Spinal cord (tissue), 10 donors: ENCODE results near the gene SOX5. TPM values are rescaled to one million over a fixed set of nuclear protein-coding genes. Genes with fewer than 3 reads are reported as not detected.

Source experiments
- DNase-seq, 6 donors: peaks; one replicate each; pipeline versions ENCODE4 v3.0.0 to v3.0.0-alpha.2; 2013 to 2015; ENCODE audit warnings: low spot score in 6 of 6, low read depth in 4 of 6
- H3K27ac ChIP-seq: one replicate; pipeline ENCODE4 v1.5.1; 2013; ENCODE audit warnings: low read depth, low read length, control low read depth
- H3K27me3 ChIP-seq: one replicate; pipeline ENCODE4 v1.6.1; 2013; ENCODE audit warnings: low read length; ENCODE audit not compliant: control insufficient read depth, insufficient read depth
- H3K36me3 ChIP-seq: one replicate; pipeline ENCODE4 v1.6.1; 2013; ENCODE audit warnings: low read length; ENCODE audit not compliant: control insufficient read depth, insufficient read depth
- H3K4me1 ChIP-seq: one replicate; pipeline ENCODE4 v1.6.1; 2013; ENCODE audit warnings: low read length; ENCODE audit not compliant: control insufficient read depth, insufficient read depth
- H3K4me3 ChIP-seq: one replicate; pipeline ENCODE4 v1.5.1; 2013; ENCODE audit warnings: low read depth, low read length, control low read depth
- H3K9me3 ChIP-seq: one replicate; pipeline ENCODE4 v1.6.1; 2013; ENCODE audit warnings: low read length; ENCODE audit not compliant: control insufficient read depth, insufficient read depth
- whole genome bisulfite sequencing: methylation state at CpG from one replicate; pipeline ENCODE4 v1.1.5; 2013; ENCODE audit warnings: missing lambda C conversion rate; ENCODE audit not compliant: insufficient coverage; 5-methylcytosine and 5-hydroxymethylcytosine counted together
- polyA plus RNA-seq, 2 donors: library from polyadenylated mRNA; unstranded; fragments of 120-200 nt; gene quantifications; one replicate each; pipeline ENCODE4 v1.2.1, GENCODE V29; 2013; ENCODE audit not compliant: insufficient read length in 2 of 2
- total RNA-seq, 2 donors: library from RNA; depleted of rRNA in 1 of 2; stranded (reverse); fragments of 120-200 nt in 1 of 2; fragments of >200 nt in 1 of 2; gene quantifications; one replicate each; pipeline versions ENCODE4 v1.2.3 to v1.2.4, GENCODE V29; 2013 to 2014
- donor health status: healthy.

The SOX5 gene
- total and polyA plus RNA-seq, 4 donors, result 20.3 to 48.8 (median 41.8) TPM

- no peak overlapping the region for H3K27ac ChIP-seq
- H3K36me3 ChIP-seq, result no peaks in the 10 kb centered on the region
- no peak for DNase-seq
- H3K4me3 ChIP-seq, result no peak overlapping the region
- H3K4me1 ChIP-seq, result no peaks in the 10 kb centered on the region
- no peaks in the 10 kb centered on the region for H3K9me3 ChIP-seq
- no peaks in the 10 kb centered on the region for H3K27me3 ChIP-seq
These were observed 318.9 kb downstream of the SOX5 start for GRCh38 chr12:23630524-23630923.

- no peaks in the 10 kb centered on the region for H3K27me3 ChIP-seq
- no peak for DNase-seq
- H3K36me3 ChIP-seq, result no peaks in the 10 kb centered on the region
- peak overlapping the region; percentile 15 for H3K27ac ChIP-seq
- no peaks in the 10 kb centered on the region for H3K9me3 ChIP-seq
- WGBS, result 17% methylated on average over 1 of the region's 3 CpGs
- H3K4me3 ChIP-seq, result no peak overlapping the region
- no peaks in the 10 kb centered on the region for H3K4me1 ChIP-seq
These were observed 320.7 kb downstream of the SOX5 start for GRCh38 chr12:23628806-23629205.

- Histone ChIP-seq H3K9me3 (no peaks in the 10 kb centered on the region), H3K27ac (no peak overlapping the region), H3K27me3 (no peaks in the 10 kb centered on the region), H3K4me1 (no peaks in the 10 kb centered on the region), H3K36me3 (no peaks in the 10 kb centered on the region), H3K4me3 (no peak overlapping the region)
- no CpG with 5 or more reads among the region's 3 CpGs for WGBS
- no peak for DNase-seq
These were observed 322.7 kb downstream of the SOX5 start for GRCh38 chr12:23626791-23627190.

GRCh38 chr12:23621900-23622299 is 327.6 kb downstream of the SOX5 start:
- peak in 1 of 6 donors; percentile 21 for DNase-seq
- H3K27ac ChIP-seq, result no peak overlapping the region
- no peaks in the 10 kb centered on the region for H3K9me3 ChIP-seq
- H3K27me3 ChIP-seq, result no peaks in the 10 kb centered on the region
- H3K36me3 ChIP-seq, result no peaks in the 10 kb centered on the region
- WGBS, result no CpG with 5 or more reads among the region's 2 CpGs
- H3K4me1 ChIP-seq, result no peaks in the 10 kb centered on the region
- no peak overlapping the region for H3K4me3 ChIP-seq

- no peaks in the 10 kb centered on the region for H3K4me1 ChIP-seq
- WGBS, result no CpG with 5 or more reads among the region's 1 CpG
- H3K27me3 ChIP-seq, result no peaks in the 10 kb centered on the region
- H3K4me3 ChIP-seq, result no peak overlapping the region
- no peak overlapping the region for H3K27ac ChIP-seq
- no peak for DNase-seq
- no peaks in the 10 kb centered on the region for H3K36me3 ChIP-seq
- H3K9me3 ChIP-seq, result no peaks in the 10 kb centered on the region
These were observed 330.8 kb downstream of the SOX5 start for GRCh38 chr12:23618718-23619117.

- WGBS, result 67% methylated on average over 1 of the region's 5 CpGs
- no peak overlapping the region for H3K4me3 ChIP-seq
- peak in 1 of 6 donors; percentile 55 for DNase-seq
- no peaks in the 10 kb centered on the region for H3K27me3 ChIP-seq
- H3K36me3 ChIP-seq, result no peaks in the 10 kb centered on the region
- no peaks in the 10 kb centered on the region for H3K9me3 ChIP-seq
- H3K4me1 ChIP-seq, result no peaks in the 10 kb centered on the region
- H3K27ac ChIP-seq, result no peak overlapping the region
These were observed 331.7 kb downstream of the SOX5 start for GRCh38 chr12:23617749-23618148.

GRCh38 chr12:23614280-23614679 is 335.2 kb downstream of the SOX5 start:
- Histone ChIP-seq H3K27me3 (no peaks in the 10 kb centered on the region), H3K27ac (no peak overlapping the region), H3K9me3 (no peaks in the 10 kb centered on the region), H3K4me3 (no peak overlapping the region), H3K36me3 (no peaks in the 10 kb centered on the region), H3K4me1 (no peaks in the 10 kb centered on the region)
- no peak for DNase-seq
- 80% methylated on average over 1 of the region's 2 CpGs for WGBS

- peak in 2 of 6 donors; percentile 37 to 44 for DNase-seq
- no peak overlapping the region for H3K27ac ChIP-seq
- no peaks in the 10 kb centered on the region for H3K9me3 ChIP-seq
- no peaks in the 10 kb centered on the region for H3K36me3 ChIP-seq
- no CpG with 5 or more reads among the region's 4 CpGs for WGBS
- H3K27me3 ChIP-seq, result no peaks in the 10 kb centered on the region
- no peaks in the 10 kb centered on the region for H3K4me1 ChIP-seq
- H3K4me3 ChIP-seq, result no peak overlapping the region
These were observed 338.1 kb downstream of the SOX5 start for GRCh38 chr12:23611320-23611719.

GRCh38 chr12:23600919-23601318 is 348.6 kb downstream of the SOX5 start:
- H3K27ac ChIP-seq, result no peak overlapping the region
- H3K4me3 ChIP-seq, result no peak overlapping the region
- no peaks in the 10 kb centered on the region for H3K4me1 ChIP-seq
- DNase-seq, result peak in 1 of 6 donors; percentile 12
- 87% methylated on average over 5 of the region's 5 CpGs for WGBS
- peaks cover 3% of the 10 kb centered on the region for H3K9me3 ChIP-seq
- H3K27me3 ChIP-seq, result no peaks in the 10 kb centered on the region
- H3K36me3 ChIP-seq, result no peaks in the 10 kb centered on the region

- no peak for DNase-seq
- Histone ChIP-seq H3K27me3 (no peaks in the 10 kb centered on the region), H3K36me3 (no peaks in the 10 kb centered on the region), H3K4me1 (no peaks in the 10 kb centered on the region), H3K27ac (no peak overlapping the region), H3K4me3 (no peak overlapping the region), H3K9me3 (peaks cover 3% of the 10 kb centered on the region)
- no CpG with 5 or more reads among the region's 3 CpGs for WGBS
These were observed 352.9 kb downstream of the SOX5 start for GRCh38 chr12:23596568-23596967.
